ENCODE data around the gene AMPD2. TPM values are rescaled to one million over a fixed set of nuclear protein-coding genes. Genes with fewer than 3 reads are reported as not detected.
"Not testable (repeated sequence)": the region's sequence is repeated elsewhere in the genome, so short reads cannot be mapped to it uniquely, and the experiment has no call there.

The AMPD2 gene
- total RNA-seq, 1 experiment from 2014 or later: 79.8 TPM

- ATAC-seq (no peak), DNase-seq (ENCODE audit: low spot score) (no peak)
- H3K4me3 Mint-ChIP-seq: no peak overlapping the region
- POLR2A ChIA-PET: interaction anchor here (1.0 kb wide), 1 partner anchor 31 kb away, joined by 4 read pairs; no protein-coding TSS in a partner anchor
- no peaks in the 10 kb centered on the region for H3K36me3 Mint-ChIP-seq
- peaks cover 3% of the 10 kb centered on the region; the same call in 1 of the 2 replicates for H3K27me3 Mint-ChIP-seq (ENCODE audit: low read depth)
- peaks cover 6% of the 10 kb centered on the region for H3K4me1 Mint-ChIP-seq
- peaks cover 9% of the 10 kb centered on the region for H3K9me3 Mint-ChIP-seq
- TF ChIP-seq NFE2L1 (CRISPR knock-in tag; IDR thresholded peaks at IDR 0.05) (no peak), FOXP1 (CRISPR knock-in tag; IDR thresholded peaks at IDR 0.05; ENCODE audit: borderline replicate concordance) (no peak), CREM (CRISPR knock-in tag; IDR thresholded peaks at IDR 0.05) (no peak), ZNF232 (CRISPR knock-in tag; IDR thresholded peaks at IDR 0.05) (no peak), SP1 (CRISPR knock-in tag; conservative IDR thresholded peaks at IDR 0.05) (no peak), MLX (CRISPR knock-in tag; IDR thresholded peaks at IDR 0.05) (no peak), TCF7 (CRISPR knock-in tag; IDR thresholded peaks at IDR 0.05; ENCODE audit: low read depth) (no peak), JUN (CRISPR knock-in tag; IDR thresholded peaks at IDR 0.05) (no peak)
- TF ChIP-seq, protein P1, sequence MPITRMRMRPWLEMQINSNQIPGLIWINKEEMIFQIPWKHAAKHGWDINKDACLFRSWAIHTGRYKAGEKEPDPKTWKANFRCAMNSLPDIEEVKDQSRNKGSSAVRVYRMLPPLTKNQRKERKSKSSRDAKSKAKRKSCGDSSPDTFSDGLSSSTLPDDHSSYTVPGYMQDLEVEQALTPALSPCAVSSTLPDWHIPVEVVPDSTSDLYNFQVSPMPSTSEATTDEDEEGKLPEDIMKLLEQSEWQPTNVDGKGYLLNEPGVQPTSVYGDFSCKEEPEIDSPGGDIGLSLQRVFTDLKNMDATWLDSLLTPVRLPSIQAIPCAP (CRISPR knock-in tag; IDR thresholded peaks at IDR 0.05): no peak
- TF ChIP-seq, protein P2, sequence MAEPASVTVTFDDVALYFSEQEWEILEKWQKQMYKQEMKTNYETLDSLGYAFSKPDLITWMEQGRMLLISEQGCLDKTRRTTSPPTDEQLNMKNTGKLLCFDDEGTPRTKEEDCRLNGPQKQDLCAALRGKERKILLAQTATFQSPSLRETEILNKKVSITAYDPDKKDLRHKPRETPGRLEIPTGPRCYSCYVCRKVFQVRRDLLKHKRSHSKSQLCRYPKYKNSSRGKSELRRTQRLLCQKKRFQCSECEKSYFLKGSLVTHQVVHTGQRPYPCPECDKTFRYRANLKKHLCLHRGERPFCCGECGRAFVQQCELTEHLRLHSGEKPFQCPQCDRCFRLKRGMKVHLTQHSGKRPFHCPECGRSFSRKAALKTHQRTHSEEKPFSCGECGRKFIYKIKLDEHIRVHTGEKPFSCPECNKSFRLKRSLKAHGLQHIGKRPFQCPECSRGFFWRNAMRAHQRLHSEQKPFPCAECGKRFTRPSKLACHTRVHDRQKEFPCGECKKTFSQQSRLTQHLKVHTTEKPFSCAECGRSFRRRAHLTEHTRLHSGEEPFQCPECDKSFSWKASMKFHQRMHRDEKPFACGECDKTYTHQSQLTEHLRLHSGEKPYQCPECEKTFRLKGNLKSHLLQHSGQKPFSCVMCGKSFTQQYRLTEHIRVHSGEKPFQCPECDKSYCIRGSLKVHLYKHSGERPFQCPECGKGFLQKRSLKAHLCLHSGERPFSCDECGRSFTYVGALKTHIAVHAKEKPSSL (CRISPR knock-in tag; conservative IDR thresholded peaks at IDR 0.05): no peak
- TF ChIP-seq, protein P3, sequence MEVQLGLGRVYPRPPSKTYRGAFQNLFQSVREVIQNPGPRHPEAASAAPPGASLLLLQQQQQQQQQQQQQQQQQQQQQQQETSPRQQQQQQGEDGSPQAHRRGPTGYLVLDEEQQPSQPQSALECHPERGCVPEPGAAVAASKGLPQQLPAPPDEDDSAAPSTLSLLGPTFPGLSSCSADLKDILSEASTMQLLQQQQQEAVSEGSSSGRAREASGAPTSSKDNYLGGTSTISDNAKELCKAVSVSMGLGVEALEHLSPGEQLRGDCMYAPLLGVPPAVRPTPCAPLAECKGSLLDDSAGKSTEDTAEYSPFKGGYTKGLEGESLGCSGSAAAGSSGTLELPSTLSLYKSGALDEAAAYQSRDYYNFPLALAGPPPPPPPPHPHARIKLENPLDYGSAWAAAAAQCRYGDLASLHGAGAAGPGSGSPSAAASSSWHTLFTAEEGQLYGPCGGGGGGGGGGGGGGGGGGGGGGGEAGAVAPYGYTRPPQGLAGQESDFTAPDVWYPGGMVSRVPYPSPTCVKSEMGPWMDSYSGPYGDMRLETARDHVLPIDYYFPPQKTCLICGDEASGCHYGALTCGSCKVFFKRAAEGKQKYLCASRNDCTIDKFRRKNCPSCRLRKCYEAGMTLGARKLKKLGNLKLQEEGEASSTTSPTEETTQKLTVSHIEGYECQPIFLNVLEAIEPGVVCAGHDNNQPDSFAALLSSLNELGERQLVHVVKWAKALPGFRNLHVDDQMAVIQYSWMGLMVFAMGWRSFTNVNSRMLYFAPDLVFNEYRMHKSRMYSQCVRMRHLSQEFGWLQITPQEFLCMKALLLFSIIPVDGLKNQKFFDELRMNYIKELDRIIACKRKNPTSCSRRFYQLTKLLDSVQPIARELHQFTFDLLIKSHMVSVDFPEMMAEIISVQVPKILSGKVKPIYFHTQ (CRISPR knock-in tag; IDR thresholded peaks at IDR 0.05): no peak
- CTCF ChIA-PET: interaction anchor here (1.2 to 5.4 kb wide), 2 partner anchors 31 to 253 kb away, joined by 3 to 22 read pairs; no protein-coding TSS in a partner anchor
- no peak overlapping the region for H3K27ac Mint-ChIP-seq
Observed at GRCh38 chr1:109671067-109671466, 51.4 kb downstream of the AMPD2 start.

GRCh38 chr1:109673861-109674260 lies 54.2 kb downstream of the AMPD2 start:
- H3K4me3 Mint-ChIP-seq; H3K9me3 Mint-ChIP-seq; H3K4me1 Mint-ChIP-seq; DNase-seq (ENCODE audit: low spot score); POLR2A ChIA-PET; ATAC-seq; H3K27ac Mint-ChIP-seq; H3K27me3 Mint-ChIP-seq (ENCODE audit: low read depth); CTCF ChIA-PET; H3K36me3 Mint-ChIP-seq: not testable (repeated sequence)

GRCh38 chr1:109676683-109677381 lies 57.2 kb downstream of the AMPD2 start:
- DNase-seq (ENCODE audit: low spot score); ATAC-seq; H3K36me3 Mint-ChIP-seq; H3K4me1 Mint-ChIP-seq; H3K9me3 Mint-ChIP-seq; CTCF ChIA-PET; H3K27me3 Mint-ChIP-seq (ENCODE audit: low read depth); POLR2A ChIA-PET; H3K4me3 Mint-ChIP-seq; H3K27ac Mint-ChIP-seq: not testable (repeated sequence)

GRCh38 chr1:109677459-109677858 lies 57.8 kb downstream of the AMPD2 start:
- POLR2A ChIA-PET: no interaction called here
- CTCF ChIA-PET: no interaction called here
- no peak overlapping the region for H3K4me3 Mint-ChIP-seq
- DNase-seq (ENCODE audit: low spot score) (no peak), ATAC-seq (no peak)
- no peaks in the 10 kb centered on the region for H3K4me1 Mint-ChIP-seq
- H3K36me3 Mint-ChIP-seq: no peaks in the 10 kb centered on the region
- H3K27ac Mint-ChIP-seq: no peak overlapping the region
- H3K9me3 Mint-ChIP-seq: no peaks in the 10 kb centered on the region
- no peaks in the 10 kb centered on the region for H3K27me3 Mint-ChIP-seq (ENCODE audit: low read depth)
- TF ChIP-seq, protein P4, sequence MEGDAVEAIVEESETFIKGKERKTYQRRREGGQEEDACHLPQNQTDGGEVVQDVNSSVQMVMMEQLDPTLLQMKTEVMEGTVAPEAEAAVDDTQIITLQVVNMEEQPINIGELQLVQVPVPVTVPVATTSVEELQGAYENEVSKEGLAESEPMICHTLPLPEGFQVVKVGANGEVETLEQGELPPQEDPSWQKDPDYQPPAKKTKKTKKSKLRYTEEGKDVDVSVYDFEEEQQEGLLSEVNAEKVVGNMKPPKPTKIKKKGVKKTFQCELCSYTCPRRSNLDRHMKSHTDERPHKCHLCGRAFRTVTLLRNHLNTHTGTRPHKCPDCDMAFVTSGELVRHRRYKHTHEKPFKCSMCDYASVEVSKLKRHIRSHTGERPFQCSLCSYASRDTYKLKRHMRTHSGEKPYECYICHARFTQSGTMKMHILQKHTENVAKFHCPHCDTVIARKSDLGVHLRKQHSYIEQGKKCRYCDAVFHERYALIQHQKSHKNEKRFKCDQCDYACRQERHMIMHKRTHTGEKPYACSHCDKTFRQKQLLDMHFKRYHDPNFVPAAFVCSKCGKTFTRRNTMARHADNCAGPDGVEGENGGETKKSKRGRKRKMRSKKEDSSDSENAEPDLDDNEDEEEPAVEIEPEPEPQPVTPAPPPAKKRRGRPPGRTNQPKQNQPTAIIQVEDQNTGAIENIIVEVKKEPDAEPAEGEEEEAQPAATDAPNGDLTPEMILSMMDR (IDR thresholded peaks at IDR 0.05): no peak
- TF ChIP-seq STAT6 (CRISPR knock-in tag; conservative IDR thresholded peaks at IDR 0.05; ENCODE audit: low read depth) (no peak), ZNF317 (CRISPR knock-in tag; IDR thresholded peaks at IDR 0.05; ENCODE audit: borderline replicate concordance, low read depth) (no peak), TP53 (CRISPR knock-in tag; IDR thresholded peaks at IDR 0.05) (no peak), ELF4 (CRISPR knock-in tag; IDR thresholded peaks at IDR 0.05; ENCODE audit: low read depth) (no peak), NFE2L1 (CRISPR knock-in tag; IDR thresholded peaks at IDR 0.05) (no peak), JAZF1 (CRISPR knock-in tag; IDR thresholded peaks at IDR 0.05) (no peak)
